Measurements from ENCODE around the gene FGGY.

DNA sequence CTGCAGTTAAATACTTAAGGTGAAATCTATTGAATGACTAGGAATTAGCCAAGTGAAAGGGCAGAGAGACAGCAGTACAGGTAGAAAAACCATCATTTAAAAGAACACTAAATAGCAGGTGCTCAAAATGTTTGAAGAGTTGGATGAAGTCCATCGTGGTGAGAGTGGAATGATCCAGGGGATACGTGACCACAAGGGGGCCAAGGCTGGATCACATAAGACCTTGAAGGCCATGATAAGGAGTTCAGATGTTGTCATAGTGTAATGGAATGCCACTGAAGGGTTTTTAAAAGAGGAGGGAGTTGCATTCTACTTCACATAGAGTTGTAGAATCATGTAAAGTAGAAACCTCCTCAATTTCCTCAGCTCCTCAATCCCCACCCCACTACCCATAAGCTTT, 483.1 kb downstream of the FGGY start:
- TF ChIP-seq, protein P1, sequence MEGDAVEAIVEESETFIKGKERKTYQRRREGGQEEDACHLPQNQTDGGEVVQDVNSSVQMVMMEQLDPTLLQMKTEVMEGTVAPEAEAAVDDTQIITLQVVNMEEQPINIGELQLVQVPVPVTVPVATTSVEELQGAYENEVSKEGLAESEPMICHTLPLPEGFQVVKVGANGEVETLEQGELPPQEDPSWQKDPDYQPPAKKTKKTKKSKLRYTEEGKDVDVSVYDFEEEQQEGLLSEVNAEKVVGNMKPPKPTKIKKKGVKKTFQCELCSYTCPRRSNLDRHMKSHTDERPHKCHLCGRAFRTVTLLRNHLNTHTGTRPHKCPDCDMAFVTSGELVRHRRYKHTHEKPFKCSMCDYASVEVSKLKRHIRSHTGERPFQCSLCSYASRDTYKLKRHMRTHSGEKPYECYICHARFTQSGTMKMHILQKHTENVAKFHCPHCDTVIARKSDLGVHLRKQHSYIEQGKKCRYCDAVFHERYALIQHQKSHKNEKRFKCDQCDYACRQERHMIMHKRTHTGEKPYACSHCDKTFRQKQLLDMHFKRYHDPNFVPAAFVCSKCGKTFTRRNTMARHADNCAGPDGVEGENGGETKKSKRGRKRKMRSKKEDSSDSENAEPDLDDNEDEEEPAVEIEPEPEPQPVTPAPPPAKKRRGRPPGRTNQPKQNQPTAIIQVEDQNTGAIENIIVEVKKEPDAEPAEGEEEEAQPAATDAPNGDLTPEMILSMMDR (IDR thresholded peaks at IDR 0.05; ENCODE audit: low read depth, low read length, missing input control), result no peak
- TF ChIP-seq, protein P2, sequence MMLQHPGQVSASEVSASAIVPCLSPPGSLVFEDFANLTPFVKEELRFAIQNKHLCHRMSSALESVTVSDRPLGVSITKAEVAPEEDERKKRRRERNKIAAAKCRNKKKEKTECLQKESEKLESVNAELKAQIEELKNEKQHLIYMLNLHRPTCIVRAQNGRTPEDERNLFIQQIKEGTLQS (IDR thresholded peaks at IDR 0.05), result no peak
- TF ChIP-seq, protein P3, sequence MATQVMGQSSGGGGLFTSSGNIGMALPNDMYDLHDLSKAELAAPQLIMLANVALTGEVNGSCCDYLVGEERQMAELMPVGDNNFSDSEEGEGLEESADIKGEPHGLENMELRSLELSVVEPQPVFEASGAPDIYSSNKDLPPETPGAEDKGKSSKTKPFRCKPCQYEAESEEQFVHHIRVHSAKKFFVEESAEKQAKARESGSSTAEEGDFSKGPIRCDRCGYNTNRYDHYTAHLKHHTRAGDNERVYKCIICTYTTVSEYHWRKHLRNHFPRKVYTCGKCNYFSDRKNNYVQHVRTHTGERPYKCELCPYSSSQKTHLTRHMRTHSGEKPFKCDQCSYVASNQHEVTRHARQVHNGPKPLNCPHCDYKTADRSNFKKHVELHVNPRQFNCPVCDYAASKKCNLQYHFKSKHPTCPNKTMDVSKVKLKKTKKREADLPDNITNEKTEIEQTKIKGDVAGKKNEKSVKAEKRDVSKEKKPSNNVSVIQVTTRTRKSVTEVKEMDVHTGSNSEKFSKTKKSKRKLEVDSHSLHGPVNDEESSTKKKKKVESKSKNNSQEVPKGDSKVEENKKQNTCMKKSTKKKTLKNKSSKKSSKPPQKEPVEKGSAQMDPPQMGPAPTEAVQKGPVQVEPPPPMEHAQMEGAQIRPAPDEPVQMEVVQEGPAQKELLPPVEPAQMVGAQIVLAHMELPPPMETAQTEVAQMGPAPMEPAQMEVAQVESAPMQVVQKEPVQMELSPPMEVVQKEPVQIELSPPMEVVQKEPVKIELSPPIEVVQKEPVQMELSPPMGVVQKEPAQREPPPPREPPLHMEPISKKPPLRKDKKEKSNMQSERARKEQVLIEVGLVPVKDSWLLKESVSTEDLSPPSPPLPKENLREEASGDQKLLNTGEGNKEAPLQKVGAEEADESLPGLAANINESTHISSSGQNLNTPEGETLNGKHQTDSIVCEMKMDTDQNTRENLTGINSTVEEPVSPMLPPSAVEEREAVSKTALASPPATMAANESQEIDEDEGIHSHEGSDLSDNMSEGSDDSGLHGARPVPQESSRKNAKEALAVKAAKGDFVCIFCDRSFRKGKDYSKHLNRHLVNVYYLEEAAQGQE (IDR thresholded peaks at IDR 0.05), result no peak
- TF ChIP-seq YY1 (IDR thresholded peaks at IDR 0.05), result no peak
- TF ChIP-seq, protein P4, sequence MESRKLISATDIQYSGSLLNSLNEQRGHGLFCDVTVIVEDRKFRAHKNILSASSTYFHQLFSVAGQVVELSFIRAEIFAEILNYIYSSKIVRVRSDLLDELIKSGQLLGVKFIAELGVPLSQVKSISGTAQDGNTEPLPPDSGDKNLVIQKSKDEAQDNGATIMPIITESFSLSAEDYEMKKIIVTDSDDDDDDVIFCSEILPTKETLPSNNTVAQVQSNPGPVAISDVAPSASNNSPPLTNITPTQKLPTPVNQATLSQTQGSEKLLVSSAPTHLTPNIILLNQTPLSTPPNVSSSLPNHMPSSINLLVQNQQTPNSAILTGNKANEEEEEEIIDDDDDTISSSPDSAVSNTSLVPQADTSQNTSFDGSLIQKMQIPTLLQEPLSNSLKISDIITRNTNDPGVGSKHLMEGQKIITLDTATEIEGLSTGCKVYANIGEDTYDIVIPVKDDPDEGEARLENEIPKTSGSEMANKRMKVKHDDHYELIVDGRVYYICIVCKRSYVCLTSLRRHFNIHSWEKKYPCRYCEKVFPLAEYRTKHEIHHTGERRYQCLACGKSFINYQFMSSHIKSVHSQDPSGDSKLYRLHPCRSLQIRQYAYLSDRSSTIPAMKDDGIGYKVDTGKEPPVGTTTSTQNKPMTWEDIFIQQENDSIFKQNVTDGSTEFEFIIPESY (IDR thresholded peaks at IDR 0.05), result no peak
- TF ChIP-seq, protein P5, sequence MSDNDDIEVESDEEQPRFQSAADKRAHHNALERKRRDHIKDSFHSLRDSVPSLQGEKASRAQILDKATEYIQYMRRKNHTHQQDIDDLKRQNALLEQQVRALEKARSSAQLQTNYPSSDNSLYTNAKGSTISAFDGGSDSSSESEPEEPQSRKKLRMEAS (IDR thresholded peaks at IDR 0.05), result no peak

Measured in liver (tissue), 3 donors.